Posterior vena cava (tissue), 2 donors: ENCODE results near the gene RNF212B. TPM values are rescaled to one million over a fixed set of nuclear protein-coding genes. Genes with fewer than 3 reads are reported as not detected.
"Not testable (repeated sequence)": the region's sequence is repeated elsewhere in the genome, so short reads cannot be mapped to it uniquely, and the experiment has no call there.

Experiments used
- DNase-seq: peaks from one replicate; pipeline ENCODE4 v3.0.0-alpha.2; 2020; ENCODE audit warnings: low spot score
- intact Hi-C, 2 donors: fragments of 100-400 bp; cut with DNase I; formaldehyde crosslinking; loops; one replicate each; pipeline versions ENCODE4 v1.14.1 to v1.14.2; 2022 to 2023
- total RNA-seq, 2 donors: library from RNA; stranded (reverse); fragmentation: NEBNext Ultra II Directional; extraction: Animal tissue kit (Norgen Biotek cat#: 25700); gene quantifications; one replicate each; pipeline ENCODE4 v1.2.1, GENCODE V29; 2021
- donor health status: DM: yes; HTN: yes; CAD: no.
- donor health status: DM: yes; HTN: yes; CAD: no.

RNF212B gene
- total RNA-seq, 2 donors from 2014 or later: not detected

DNA sequence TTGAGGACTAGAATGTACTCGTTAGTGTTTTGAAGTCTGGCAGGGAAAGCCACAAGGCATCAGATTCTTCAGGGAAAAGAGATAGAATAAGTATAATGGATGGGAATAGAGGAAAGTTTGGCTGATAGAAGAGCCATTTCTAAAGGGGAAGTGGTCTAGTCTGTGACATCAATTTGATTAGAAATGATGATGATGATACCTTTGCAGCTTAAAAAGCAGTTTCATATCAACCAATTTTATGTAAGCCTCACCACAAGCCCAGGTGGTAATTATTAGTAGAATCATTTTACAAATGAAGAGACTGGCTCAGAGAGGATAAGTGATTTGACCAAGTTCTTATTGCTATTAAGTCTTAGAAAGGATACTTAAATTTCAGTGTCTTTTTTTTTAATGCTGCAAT lies 2.9 kb downstream of the RNF212B start:
- no peak for DNase-seq
- intact Hi-C loops: no loop called here

- intact Hi-C loops, DNase-seq: not testable (repeated sequence)
Observed at GRCh38 chr14:23241061-23241715, 3.5 kb downstream of the RNF212B start.

DNA sequence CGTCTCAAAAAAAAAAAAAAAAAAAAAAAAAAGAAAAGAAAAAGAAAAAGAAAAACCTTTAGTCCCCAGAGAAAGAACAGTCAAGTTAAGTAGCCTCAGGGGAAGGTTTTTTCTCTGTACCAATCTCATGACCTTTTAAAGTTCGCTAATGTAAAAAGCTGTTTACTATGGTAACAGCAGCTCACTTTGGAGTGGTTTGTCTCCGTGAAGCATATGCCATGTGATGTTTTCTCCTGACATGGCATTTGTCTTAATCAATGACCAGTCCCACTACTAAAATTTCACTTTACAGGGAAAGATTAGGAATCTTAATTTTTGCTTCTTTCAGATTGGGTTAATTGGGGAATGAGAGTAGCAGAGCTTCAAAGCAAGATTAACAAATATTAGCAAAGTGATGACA lies 4.3 kb downstream of the RNF212B start:
- intact Hi-C loops: no loop called here
- no peak for DNase-seq

- intact Hi-C loops: no loop called here
- DNase-seq: no peak
Observed at GRCh38 chr14:23243066-23243465, 5.3 kb downstream of the RNF212B start.

DNA sequence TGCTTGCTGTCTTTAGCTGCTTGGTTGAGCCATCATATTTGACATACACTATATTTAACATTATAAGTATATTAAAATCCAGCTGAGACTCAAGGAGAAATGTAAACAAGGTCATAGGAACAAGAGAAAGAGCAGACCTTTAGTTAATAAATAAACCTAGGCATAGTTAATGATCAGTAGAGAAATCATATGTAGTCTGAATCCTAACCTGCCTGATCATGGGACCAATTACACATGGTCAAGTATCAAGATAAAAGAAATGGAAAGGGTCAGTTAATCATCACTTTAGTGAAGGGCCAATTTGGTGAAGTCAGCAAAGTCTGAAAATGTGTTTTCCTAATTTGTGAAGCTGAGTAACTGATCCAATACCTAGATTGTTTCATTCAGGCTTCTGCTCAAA lies 7.5 kb downstream of the RNF212B start:
- intact Hi-C loops: no loop called here

DNA sequence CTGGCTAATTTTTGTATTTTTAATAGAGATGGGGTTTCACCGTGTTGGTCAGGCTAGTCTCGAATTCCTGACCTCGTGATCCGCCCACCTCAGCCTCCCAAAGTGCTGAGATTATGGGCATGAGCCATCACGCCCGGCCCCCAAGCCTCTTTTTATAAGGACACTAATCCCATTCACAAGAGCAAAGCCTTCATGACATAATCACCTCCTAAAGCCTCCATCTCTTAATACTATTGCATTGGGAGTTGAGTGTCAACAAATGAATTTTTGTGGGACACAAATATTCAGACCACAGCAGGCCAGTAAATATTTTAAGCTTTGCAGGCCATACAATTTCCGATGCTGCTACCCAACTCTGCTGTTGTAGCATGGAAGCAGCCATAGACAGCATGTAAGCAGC lies 10.9 kb downstream of the RNF212B start:
- DNase-seq: no peak
- intact Hi-C loops: no loop called here

More for the DNA sequence above, 7.5 kb downstream of the RNF212B start:
- no peak for DNase-seq

DNA sequence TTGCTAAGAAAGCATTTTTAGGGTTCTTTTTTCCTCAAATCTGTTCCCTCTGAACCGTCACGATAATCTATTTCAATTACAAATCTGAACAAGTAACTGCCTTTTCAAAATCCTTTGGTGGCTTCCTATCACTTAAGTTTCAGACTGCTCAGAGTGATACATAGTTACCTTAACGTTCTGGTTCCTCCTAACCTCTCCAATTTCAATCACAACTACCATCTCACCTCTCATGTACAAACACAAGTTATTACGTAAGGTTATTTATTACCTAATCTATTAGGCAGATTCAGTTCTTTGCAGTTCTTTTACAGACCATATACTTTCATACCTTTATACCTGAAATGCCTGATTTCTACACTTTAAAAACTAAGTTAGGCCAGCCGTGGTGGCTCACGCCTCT lies 12.1 kb downstream of the RNF212B start:
- intact Hi-C loops: no loop called here

DNA sequence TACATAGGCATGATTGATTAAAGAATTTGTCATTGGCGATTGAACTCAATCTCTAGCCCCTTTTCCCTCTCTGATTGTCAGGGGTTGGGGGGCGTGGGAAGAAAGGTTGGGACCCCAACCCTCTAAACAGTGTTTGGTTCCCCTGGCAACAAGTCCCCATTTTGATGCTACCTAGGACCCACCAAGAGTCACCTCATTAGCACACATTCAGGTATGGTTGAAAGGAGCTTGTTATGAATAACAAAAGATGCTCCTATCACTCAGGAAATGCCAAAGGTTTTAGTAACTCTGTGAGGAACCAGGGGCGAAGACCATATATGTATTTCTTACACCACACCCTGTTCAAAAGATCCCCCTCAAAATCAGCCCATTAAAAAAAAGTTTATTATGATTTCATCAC lies 14.3 kb downstream of the RNF212B start:
- DNase-seq: no peak
- intact Hi-C loops: no loop called here

More for the DNA sequence above, 12.1 kb downstream of the RNF212B start:
- DNase-seq: no peak

- intact Hi-C loops: no loop called here
- DNase-seq: no peak
Observed at GRCh38 chr14:23252420-23253333, 14.9 kb downstream of the RNF212B start.

- intact Hi-C loops: no loop called here
- no peak for DNase-seq
Observed at GRCh38 chr14:23258256-23258655, 20.5 kb downstream of the RNF212B start.

GRCh38 chr14:23259426-23259825 lies 21.7 kb downstream of the RNF212B start:
- intact Hi-C loops: no loop called here
- DNase-seq: no peak

GRCh38 chr14:23260849-23261248 lies 23.1 kb downstream of the RNF212B start:
- intact Hi-C loops, DNase-seq: not testable (repeated sequence)

DNA sequence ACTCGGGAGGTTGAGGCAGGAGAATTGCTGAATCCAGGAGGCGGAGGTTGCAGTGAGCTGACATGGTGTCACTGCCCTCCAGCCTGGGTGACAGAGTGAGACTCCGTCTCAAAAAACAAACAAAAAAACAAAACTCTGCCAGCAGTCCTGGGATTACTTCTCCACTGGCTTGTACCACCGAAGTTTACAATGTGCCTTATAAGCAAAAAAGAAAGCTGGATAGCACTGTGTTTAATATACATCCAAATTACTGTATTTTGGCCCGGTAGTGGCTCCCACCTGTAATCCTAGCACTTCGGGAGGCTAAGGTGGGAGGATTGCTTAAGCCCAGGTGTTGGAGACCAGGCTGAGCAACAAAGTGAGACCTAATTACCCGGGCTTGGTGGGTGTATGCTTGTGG lies 31.5 kb downstream of the RNF212B start:
- no peak for DNase-seq
- intact Hi-C loops: no loop called here

GRCh38 chr14:23275412-23275811 lies 37.7 kb downstream of the RNF212B start:
- intact Hi-C loops: no loop called here
- DNase-seq: no peak

GRCh38 chr14:23277189-23277588 lies 39.5 kb downstream of the RNF212B start:
- intact Hi-C loops: no loop called here
- no peak for DNase-seq

- intact Hi-C loops, DNase-seq: not testable (repeated sequence)
Observed at GRCh38 chr14:23277928-23278327, 40.2 kb downstream of the RNF212B start.

DNA sequence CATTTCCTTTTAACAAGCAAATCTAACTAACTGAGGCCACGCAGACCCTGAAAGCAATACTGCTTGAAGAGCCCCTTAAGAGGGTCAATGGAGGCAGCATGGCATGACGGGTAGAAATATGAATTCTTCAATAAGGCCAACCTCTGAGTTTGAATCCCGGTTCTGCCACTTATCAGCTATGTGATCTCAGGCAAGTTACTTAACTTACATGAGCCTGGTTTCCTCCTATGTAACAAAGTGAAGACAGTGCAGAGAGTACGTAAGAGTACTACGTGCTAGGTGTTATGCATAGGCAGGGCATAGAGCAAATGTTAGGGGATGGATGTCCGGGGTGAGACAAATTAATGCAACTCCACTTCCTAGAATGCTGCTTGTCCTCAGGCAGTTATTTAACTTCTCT lies 43.5 kb downstream of the RNF212B start:
- no peak for DNase-seq
- intact Hi-C loops: no loop called here

GRCh38 chr14:23284654-23285529 lies 47.2 kb downstream of the RNF212B start:
- intact Hi-C loops: no loop called here
- no peak for DNase-seq

DNA sequence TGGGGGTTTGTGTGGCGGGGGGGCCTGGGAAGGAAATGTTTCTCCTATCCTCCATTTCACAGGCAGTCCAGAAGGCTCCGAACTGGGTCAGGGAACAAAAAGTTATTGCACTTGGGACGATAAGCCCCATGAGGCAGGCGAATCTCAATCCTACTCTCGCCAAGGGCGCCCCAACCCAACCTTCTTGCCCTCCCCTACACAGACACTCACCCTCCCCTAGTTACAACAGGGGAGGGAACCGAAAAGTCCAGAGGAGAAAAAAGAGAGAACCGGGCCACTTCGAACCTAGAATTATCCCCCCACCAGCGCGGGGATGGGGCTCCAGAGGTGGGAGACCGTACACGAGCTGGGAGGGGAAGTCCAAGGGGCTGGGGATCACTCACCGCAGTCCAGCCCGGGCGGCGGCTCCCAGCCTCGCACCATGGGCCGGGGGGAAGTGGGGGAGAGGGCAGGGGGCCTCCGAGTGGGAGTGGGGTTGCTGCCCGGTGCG lies 47.8 kb downstream of the RNF212B start:
- intact Hi-C loops: no loop called here
- DNase-seq: no peak
